Uterus (tissue), 2 donors: Measurements from ENCODE around the gene SPTB.

Source experiments
- POLR2A ChIP-seq, 2 donors: fragments of 450-650 bp; IDR thresholded peaks; one replicate each; pipeline ENCODE4 v1.6.1; 2016; ENCODE audit warnings: antibody characterized with exemption in 2 of 2, mild to moderate bottlenecking in 1 of 2, moderate library complexity in 1 of 2
- TF ChIP-seq, protein P1 (sequence below), 4 experiments: fragments of 200-600 bp in 2 of 4; fragments of 450-650 bp in 2 of 4; sonication (generic) in 2 of 4; IDR thresholded peaks; one replicate each; pipeline ENCODE4 v1.5.1; 2016 to 2019; ENCODE audit warnings: antibody characterized with exemption in 4 of 4, mild to moderate bottlenecking in 2 of 4, moderate library complexity in 1 of 4

DNA sequence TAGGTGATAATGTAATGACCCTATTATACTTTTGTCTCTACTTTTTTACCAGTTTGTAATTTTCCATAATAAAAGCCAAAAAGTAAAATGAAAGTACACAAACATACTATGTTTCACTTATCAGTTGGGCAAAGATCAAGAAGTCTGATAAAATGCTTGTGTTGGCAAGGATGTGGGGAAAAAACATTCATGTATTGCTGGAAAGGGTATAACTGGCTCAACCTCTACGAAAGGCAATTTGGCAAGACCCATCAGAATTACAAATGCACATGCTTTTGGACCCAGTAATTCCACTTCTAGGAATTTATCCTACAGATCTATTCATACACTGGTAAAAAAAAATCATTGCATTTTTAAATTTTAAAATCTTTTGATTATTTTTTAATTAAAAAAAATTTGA is 68.0 kb downstream of the SPTB start:
- TF ChIP-seq, protein P1, sequence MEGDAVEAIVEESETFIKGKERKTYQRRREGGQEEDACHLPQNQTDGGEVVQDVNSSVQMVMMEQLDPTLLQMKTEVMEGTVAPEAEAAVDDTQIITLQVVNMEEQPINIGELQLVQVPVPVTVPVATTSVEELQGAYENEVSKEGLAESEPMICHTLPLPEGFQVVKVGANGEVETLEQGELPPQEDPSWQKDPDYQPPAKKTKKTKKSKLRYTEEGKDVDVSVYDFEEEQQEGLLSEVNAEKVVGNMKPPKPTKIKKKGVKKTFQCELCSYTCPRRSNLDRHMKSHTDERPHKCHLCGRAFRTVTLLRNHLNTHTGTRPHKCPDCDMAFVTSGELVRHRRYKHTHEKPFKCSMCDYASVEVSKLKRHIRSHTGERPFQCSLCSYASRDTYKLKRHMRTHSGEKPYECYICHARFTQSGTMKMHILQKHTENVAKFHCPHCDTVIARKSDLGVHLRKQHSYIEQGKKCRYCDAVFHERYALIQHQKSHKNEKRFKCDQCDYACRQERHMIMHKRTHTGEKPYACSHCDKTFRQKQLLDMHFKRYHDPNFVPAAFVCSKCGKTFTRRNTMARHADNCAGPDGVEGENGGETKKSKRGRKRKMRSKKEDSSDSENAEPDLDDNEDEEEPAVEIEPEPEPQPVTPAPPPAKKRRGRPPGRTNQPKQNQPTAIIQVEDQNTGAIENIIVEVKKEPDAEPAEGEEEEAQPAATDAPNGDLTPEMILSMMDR (IDR thresholded peaks at IDR 0.05) = no peak
- no peak for TF ChIP-seq POLR2A (IDR thresholded peaks at IDR 0.05)
